HG03342 (cell line): Measurements from ENCODE around the gene FBXO33.
"Not testable (repeated sequence)": the region's sequence is repeated elsewhere in the genome, so short reads cannot be mapped to it uniquely, and the experiment has no call there.

Experiments
- ATAC-seq: cut with Tn5 transposase; IDR thresholded peaks from one replicate; pipeline ENCODE4 v1.9.1; 2021; ENCODE audit warnings: mild to moderate bottlenecking, moderate library complexity; ENCODE audit not compliant: unreplicated experiment

The FBXO33 gene

DNA sequence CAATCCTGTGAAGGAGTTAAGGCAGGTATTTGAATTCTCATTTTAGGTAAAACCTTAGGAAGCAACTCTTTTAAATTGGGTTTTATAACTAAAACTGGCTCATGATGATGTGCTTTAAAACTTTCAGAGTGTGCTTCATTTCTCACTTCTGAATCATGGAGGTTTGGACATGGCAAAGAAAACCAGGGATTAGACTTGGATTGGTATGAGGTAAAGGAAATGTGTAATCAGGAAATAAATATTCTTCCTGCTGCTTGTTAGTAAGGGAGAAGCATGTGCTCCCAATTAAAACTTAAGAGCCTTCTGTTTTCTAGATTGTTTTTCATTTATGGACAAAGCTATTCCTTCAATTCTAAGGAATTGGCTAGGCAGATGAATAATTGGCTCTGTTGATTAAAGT is 57.4 kb downstream of the FBXO33 start:
- no peak for ATAC-seq

DNA sequence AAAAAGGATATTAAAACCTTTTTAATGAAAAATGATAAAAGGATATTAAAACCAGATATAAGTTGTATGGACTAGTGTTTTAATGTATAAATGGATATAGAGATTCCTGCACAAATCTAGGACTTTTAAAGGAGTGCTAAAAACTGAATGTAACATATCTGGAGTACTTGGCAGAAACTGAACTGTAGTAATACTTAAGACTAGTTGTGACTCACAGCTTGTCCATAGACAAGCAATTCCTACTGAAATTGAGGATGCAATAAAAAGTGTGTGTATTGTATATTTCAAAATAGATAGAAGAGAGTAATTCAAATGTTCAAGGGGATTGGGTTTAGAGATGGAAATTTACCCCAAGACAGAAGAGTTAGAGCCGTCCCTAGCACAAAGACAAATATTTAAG is 59.6 kb downstream of the FBXO33 start:
- no peak for ATAC-seq

- no peak for ATAC-seq
Measured at GRCh38 chr14:39370415-39370814, 61.8 kb downstream of the FBXO33 start.

- ATAC-seq = no peak
Measured at GRCh38 chr14:39369029-39369428, 63.2 kb downstream of the FBXO33 start.

DNA sequence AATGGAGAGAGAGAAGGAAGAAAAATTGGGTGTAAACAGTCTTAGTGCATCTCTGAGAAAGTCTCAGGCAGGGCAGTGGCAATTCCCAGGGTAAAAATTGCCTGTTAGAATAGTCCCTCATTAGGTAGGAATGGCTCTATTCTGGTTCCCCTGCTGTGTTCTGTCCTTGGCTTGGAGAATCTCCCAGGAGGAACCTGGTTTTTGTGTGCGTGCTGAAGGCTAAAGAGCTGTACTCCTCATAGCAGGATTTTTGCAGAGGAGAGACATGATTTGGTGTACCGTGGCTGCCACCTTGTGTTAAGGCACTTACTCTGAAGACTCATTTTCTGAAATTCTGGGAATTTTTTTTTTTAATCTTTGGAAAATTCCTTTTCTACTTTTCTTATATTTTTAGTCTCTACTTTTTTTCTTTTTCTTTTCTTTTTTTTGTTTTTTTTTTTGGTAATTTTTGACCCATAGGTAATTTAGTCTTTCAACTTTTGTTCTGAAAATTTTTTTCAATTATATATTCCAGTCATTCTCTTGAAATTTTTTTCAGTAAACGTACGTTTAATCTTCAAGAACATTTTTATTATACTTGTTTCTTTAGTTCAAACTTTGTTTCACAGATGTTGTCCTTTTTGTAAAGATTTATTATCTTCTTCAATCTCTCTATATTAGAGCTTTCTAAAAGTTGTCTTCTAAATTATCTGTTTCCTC is 63.8 kb downstream of the FBXO33 start:
- no peak for ATAC-seq

DNA sequence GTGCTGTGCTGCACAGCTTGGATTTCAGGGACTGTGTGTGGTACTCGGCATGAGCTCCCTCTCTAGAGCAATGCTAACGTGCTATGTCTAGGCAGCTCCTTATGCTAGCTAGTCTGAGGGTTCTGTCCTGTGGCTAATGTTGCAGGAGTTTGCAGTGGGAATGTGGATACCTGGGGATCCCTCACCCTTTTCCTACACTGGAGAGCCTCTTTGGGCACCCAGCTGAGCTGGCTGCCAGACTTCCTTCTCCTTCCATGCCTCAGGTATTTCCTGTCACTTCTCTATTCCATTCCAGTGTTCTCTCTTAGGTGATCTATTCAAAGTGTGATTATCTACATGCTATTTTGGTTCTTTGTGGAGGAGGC is 64.9 kb downstream of the FBXO33 start:
- ATAC-seq = no peak

DNA sequence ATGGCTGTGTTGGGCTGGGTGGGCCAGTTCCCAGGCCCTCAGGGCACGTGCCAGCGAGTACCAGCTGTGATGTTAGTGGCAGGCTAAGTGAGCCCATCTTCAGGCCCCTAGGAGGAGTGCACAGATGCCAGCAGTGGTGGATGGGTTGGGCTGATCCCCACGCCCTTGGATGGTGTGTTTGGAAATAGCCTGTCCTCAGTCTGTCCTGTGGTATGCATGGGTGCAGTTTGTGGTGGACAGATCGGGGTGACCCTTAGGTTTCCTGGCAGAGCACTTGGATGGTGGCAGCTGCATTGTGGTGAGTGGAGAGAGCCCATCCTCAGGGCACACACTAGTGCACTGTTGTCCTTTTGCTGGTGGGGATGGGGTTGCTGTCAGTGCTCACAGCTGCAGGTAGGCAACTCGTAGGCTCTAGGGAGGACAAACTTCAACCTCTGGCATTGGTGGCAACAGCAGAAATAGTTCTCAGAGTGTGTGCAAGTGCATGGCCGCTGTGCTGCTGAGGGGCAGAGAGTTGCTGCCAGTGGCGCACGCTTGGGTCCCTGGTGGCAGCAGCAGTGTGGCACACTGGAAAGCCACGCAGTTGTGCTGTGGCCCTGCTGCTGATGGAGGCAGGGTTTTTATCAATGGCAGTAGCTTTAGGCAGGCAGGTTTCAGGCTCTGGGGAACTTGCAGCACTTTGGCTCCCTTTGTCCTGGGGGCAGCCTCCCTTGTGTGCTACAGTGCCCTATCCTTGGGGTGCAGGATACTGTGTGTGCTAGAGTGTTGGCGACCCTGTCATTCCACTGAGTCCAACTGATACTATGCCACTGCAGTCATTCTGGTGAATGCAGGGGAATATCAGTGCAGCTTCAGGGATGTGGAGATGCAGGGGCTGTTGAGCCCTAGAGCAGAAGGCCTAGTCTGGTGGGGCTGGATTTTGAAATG is 65.5 kb downstream of the FBXO33 start:
- ATAC-seq = no peak

DNA sequence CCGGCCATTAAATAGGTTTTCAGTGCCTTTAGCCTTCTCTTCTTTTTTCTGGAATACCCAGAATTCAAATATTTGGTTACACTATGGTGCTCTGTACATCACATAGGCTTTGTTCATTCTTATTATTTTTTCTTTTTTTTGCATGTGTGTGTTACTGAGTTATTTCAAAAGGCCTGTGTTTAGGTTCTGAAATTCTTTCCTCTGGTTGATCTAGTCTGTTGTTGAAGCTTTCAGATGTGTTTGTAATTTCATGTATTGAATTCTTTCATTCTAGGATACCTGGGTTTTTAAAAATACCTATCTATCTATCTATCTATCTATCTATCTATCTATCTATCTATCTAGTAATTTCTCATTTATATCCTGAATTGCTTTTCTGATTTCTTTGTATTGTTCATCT is 66.9 kb downstream of the FBXO33 start:
- no peak for ATAC-seq

DNA sequence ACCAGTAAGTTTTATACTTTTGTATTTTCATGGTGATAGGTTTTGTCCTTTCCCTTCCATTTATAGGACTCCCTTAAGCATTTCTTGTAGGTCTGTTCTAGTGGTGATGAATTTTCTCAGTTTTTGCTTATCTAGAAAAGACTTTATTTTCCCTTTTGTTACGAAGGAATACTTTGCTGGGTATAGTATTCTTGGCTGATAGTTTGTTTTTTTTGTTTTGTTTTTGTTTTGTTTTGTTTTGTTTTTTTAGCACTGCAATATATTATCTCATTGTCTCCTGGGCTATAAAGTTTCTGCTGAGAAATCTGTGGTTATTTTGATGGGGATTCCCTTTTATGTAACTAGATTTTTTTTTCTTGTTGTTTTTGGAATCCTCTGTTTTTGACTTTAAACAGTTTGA is 67.7 kb downstream of the FBXO33 start:
- no peak for ATAC-seq

- ATAC-seq = not testable (repeated sequence)
Measured at GRCh38 chr14:39361556-39361955, 70.7 kb downstream of the FBXO33 start.

- no peak for ATAC-seq
Measured at GRCh38 chr14:39360316-39360715, 71.9 kb downstream of the FBXO33 start.

DNA sequence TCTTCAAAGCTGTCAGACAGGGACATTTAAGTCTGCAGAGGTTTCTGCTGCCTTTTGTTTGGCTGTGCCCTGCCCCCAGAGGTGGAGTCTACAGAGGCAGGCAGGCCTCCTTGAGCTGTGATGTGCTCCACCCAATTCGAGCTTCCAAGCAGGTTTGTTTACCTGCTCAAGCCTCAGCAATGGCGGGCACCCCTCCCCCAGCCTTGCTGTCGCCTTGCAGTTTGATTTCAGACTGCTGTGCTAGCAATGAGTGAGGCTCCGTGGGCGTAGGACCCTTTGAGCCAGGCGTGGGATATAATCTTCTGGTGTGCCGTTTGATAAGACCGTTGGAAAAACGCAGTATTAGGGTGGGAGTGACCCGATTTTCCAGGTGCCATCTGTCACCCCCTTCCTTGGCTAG is 73.2 kb downstream of the FBXO33 start:
- not testable (repeated sequence) for ATAC-seq

- ATAC-seq = no peak
Measured at GRCh38 chr14:39351708-39352107, 80.5 kb downstream of the FBXO33 start.

- ATAC-seq = no peak
Measured at GRCh38 chr14:39350866-39351265, 81.4 kb downstream of the FBXO33 start.
